H9 (cell line): ENCODE results near the gene ATP10B. TPM values are rescaled to one million over a fixed set of nuclear protein-coding genes. Genes with fewer than 3 reads are reported as not detected.

Experiments used
- DNase-seq: peaks from one replicate; pipeline ENCODE4 v3.0.0-alpha.2; 2017
- H2AFZ ChIP-seq: one replicate; pipeline ENCODE4 v1.6.1; 2013; ENCODE audit warnings: mild to moderate bottlenecking, low read length, control low read depth, moderate library complexity
- H2AK5ac ChIP-seq: 2 replicates; pipeline ENCODE4 v1.6.1; 2013; ENCODE audit warnings: low read length, control low read depth, mixed read lengths; ENCODE audit not compliant: insufficient read length
- H2BK120ac ChIP-seq: one replicate; pipeline ENCODE4 v1.6.1; 2013; ENCODE audit warnings: low read depth, mild to moderate bottlenecking, low read length, control low read depth, inconsistent platforms; ENCODE audit not compliant: poor library complexity, severe bottlenecking
- H2BK12ac ChIP-seq: 2 replicates; pipeline ENCODE4 v1.6.1; 2013; ENCODE audit warnings: low read length, control low read depth, mixed read lengths, low read depth; ENCODE audit not compliant: insufficient read length
- H2BK15ac ChIP-seq: 2 replicates; pipeline ENCODE4 v1.6.1; 2013; ENCODE audit warnings: low read depth, low read length, control low read depth
- H2BK20ac ChIP-seq: one replicate; pipeline ENCODE4 v1.6.1; 2013; ENCODE audit warnings: low read depth, mild to moderate bottlenecking, low read length, control low read depth, inconsistent platforms; ENCODE audit not compliant: poor library complexity, severe bottlenecking
- H2BK5ac ChIP-seq: 2 replicates; pipeline ENCODE4 v1.6.1; 2013; ENCODE audit warnings: low read length, control low read depth, mixed read lengths; ENCODE audit not compliant: insufficient read length
- H3K14ac ChIP-seq: 2 replicates; pipeline ENCODE4 v1.6.1; 2013; ENCODE audit warnings: low read length, control low read depth; ENCODE audit not compliant: insufficient read depth
- H3K18ac ChIP-seq: 2 replicates; pipeline ENCODE4 v1.6.1; 2013; ENCODE audit warnings: low read depth, mild to moderate bottlenecking, mixed read lengths, low read length, control low read depth; ENCODE audit not compliant: insufficient read length
- H3K23ac ChIP-seq: 2 replicates; pipeline ENCODE4 v1.6.1; 2013; ENCODE audit warnings: low read length, control low read depth, mixed read lengths, low read depth; ENCODE audit not compliant: insufficient read length
- H3K23me2 ChIP-seq: 2 replicates; pipeline ENCODE4 v1.6.1; 2013; ENCODE audit warnings: low read depth, mild to moderate bottlenecking, mixed read lengths, low read length, control low read depth; ENCODE audit not compliant: insufficient read length, poor library complexity, severe bottlenecking
- H3K27ac ChIP-seq: 2 replicates; pipeline ENCODE4 v1.5.1; 2013; ENCODE audit warnings: low read length, control low read depth, mixed read lengths, low read depth; ENCODE audit not compliant: insufficient read length
- H3K27me3 ChIP-seq: 2 replicates; pipeline ENCODE4 v1.6.1; 2013; ENCODE audit warnings: low read length, control low read depth, inconsistent platforms; ENCODE audit not compliant: insufficient read depth
- H3K4ac ChIP-seq: 2 replicates; pipeline ENCODE4 v1.6.1; 2013; ENCODE audit warnings: low read depth, mild to moderate bottlenecking, control low read depth, inconsistent platforms, low read length, moderate library complexity
- H3K4me1 ChIP-seq: 2 replicates; pipeline ENCODE4 v1.6.1; 2013; ENCODE audit warnings: low read length, control low read depth, inconsistent platforms; ENCODE audit not compliant: insufficient read depth
- H3K4me2 ChIP-seq: 2 replicates; pipeline ENCODE4 v1.6.1; 2013; ENCODE audit warnings: low read length, control low read depth, mixed read lengths; ENCODE audit not compliant: insufficient read length, insufficient read depth
- H3K56ac ChIP-seq: 2 replicates; pipeline ENCODE4 v1.6.1; 2013; ENCODE audit warnings: low read depth, mild to moderate bottlenecking, mixed read lengths, low read length, control low read depth; ENCODE audit not compliant: insufficient read length
- H3K79me1 ChIP-seq: 2 replicates; pipeline ENCODE4 v1.6.1; 2013; ENCODE audit warnings: low read depth, mild to moderate bottlenecking, moderate library complexity, low read length, control low read depth, inconsistent platforms; ENCODE audit not compliant: insufficient read depth, poor library complexity, severe bottlenecking
- H3K79me2 ChIP-seq: 2 replicates; pipeline ENCODE4 v1.6.1; 2013; ENCODE audit warnings: low read length, control low read depth, inconsistent platforms; ENCODE audit not compliant: insufficient read depth
- H3K9ac ChIP-seq: 2 replicates; pipeline ENCODE4 v1.6.1; 2013; ENCODE audit warnings: low read length, control low read depth, mixed read lengths; ENCODE audit not compliant: insufficient read length; ENCODE audit errors: extremely low read depth
- H3K9me3 ChIP-seq: one replicate; pipeline ENCODE4 v1.6.1; 2013; ENCODE audit warnings: low read depth, low read length, inconsistent platforms; ENCODE audit not compliant: control insufficient read depth
- H3T11ph ChIP-seq: one replicate; pipeline ENCODE4 v1.6.1; 2013; ENCODE audit warnings: mild to moderate bottlenecking, low read length, control low read depth, inconsistent platforms
- H4K20me1 ChIP-seq: one replicate; pipeline ENCODE4 v1.6.1; 2013; ENCODE audit not compliant: control insufficient read depth, insufficient read length, insufficient read depth
- H4K5ac ChIP-seq: 2 replicates; pipeline ENCODE4 v1.6.1; 2013; ENCODE audit warnings: low read depth, mild to moderate bottlenecking, mixed read lengths, low read length, control low read depth; ENCODE audit not compliant: insufficient read length
- H4K8ac ChIP-seq: replicated peaks from 2 replicates; pipeline ENCODE4 v1.6.1; 2013; ENCODE audit warnings: low read length, control low read depth, mixed read lengths, low read depth; ENCODE audit not compliant: insufficient read length
- H4K91ac ChIP-seq: 2 replicates; pipeline ENCODE4 v1.6.1; 2013; ENCODE audit warnings: low read depth, mild to moderate bottlenecking, moderate library complexity, mixed read lengths, low read length, control low read depth; ENCODE audit not compliant: insufficient read length
- H3K27ac Mint-ChIP-seq, 3 experiments: 2 replicates in 2 of 3; 3 replicates in 1 of 3; pipeline ENCODE4 v1.8.0; 2020 to 2021; ENCODE audit warnings: mixed read lengths in 3 of 3, mild to moderate bottlenecking in 1 of 3, moderate library complexity in 1 of 3
- H3K27me3 Mint-ChIP-seq: 2 replicates; pipeline ENCODE4 v1.8.0; 2021; ENCODE audit warnings: low read depth, mild to moderate bottlenecking, moderate library complexity, mixed read lengths
- H3K36me3 Mint-ChIP-seq, 3 experiments: 2 replicates in 2 of 3; 3 replicates in 1 of 3; pipeline ENCODE4 v1.8.0; 2020 to 2021; ENCODE audit warnings: low read depth in 3 of 3, mixed read lengths in 3 of 3; ENCODE audit not compliant: insufficient read depth in 1 of 3
- H3K4me1 Mint-ChIP-seq, 2 experiments: 2 replicates each; pipeline ENCODE4 v1.8.0; 2020; ENCODE audit warnings: mixed read lengths in 2 of 2
- H3K4me3 Mint-ChIP-seq, 2 experiments: 2 replicates in 1 of 2; 3 replicates in 1 of 2; pipeline ENCODE4 v1.8.0; 2020 to 2021; ENCODE audit warnings: mild to moderate bottlenecking in 2 of 2, mixed read lengths in 2 of 2, moderate library complexity in 1 of 2
- H3K9me3 Mint-ChIP-seq, 2 experiments: 2 replicates in 1 of 2; 3 replicates in 1 of 2; pipeline ENCODE4 v1.8.0; 2020; ENCODE audit warnings: mild to moderate bottlenecking in 2 of 2, mixed read lengths in 2 of 2, moderate library complexity in 1 of 2
- WGBS: extraction: QIAGEN DNeasy Blood & Tissue Kit; methylation state at CpG from one replicate; pipeline ENCODE4 v1.1.7; 2013; ENCODE audit warnings: missing lambda C conversion rate, low lambda C conversion rate, mixed read lengths; ENCODE audit not compliant: insufficient read length; ENCODE audit errors: extremely low coverage; 5-methylcytosine and 5-hydroxymethylcytosine counted together
- total RNA-seq: library from RNA; stranded (reverse); gene quantifications from 2 replicates; pipeline ENCODE4 v1.2.1, GENCODE V29; 2021
- TF ChIP-seq, protein P1 (sequence below): fragments of 200-600 bp; sonication (generic); conservative IDR thresholded peaks from 3 replicates; pipeline ENCODE4 v1.8.0; 2021; ENCODE audit warnings: antibody characterized with exemption, mild to moderate bottlenecking

Gene ATP10B
- total RNA-seq, 1 experiment from 2014 or later = 0.42 TPM

DNA sequence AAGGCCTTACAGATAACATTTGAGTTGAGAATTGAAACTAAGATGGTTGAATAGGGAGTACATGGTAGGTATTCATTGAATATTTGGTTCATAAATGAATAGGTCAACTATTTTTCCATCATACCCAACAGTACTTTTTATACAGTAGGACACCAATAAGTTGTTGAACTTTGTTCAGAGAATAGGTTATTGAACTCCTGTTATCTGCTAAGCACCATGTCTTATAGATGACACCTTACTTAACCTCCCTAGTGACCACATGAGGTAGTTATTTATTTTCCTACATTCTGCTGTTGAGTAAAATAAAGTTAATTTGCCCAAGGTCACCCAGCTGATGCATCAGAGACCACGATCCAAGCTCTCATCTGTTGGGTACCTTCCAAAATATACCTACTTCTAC is 49.6 kb upstream of the ATP10B start:
- Histone ChIP-seq H2AK5ac (no peak overlapping the region), H2BK15ac (no peak overlapping the region), H3K9me3 (no peaks in the 10 kb centered on the region), H4K5ac (no peak overlapping the region), H3K4me2 (no peak overlapping the region), H3K27ac (no peak overlapping the region), H4K20me1 (no peaks in the 10 kb centered on the region), H4K91ac (no peak overlapping the region), H2BK5ac (no peak overlapping the region), H3K56ac (no peak overlapping the region), H3K4ac (no peak overlapping the region), H3K27me3 (no peaks in the 10 kb centered on the region), H3T11ph (no peak overlapping the region), H3K79me1 (no peaks in the 10 kb centered on the region), H3K79me2 (no peaks in the 10 kb centered on the region), H3K14ac (no peak overlapping the region), H3K23ac (no peak overlapping the region), H2BK12ac (no peak overlapping the region), H2BK20ac (no peak overlapping the region), H3K23me2 (no peaks in the 10 kb centered on the region), H2AFZ (no peak overlapping the region), H2BK120ac (no peak overlapping the region), H3K18ac (no peak overlapping the region), H3K4me1 (no peaks in the 10 kb centered on the region), H4K8ac (no peak overlapping the region), H3K9ac (no peak overlapping the region)
- Mint-ChIP-seq H3K9me3 (no peaks in the 10 kb centered on the region), H3K27me3 (no peaks in the 10 kb centered on the region; the same call in 1 of the 2 replicates), H3K4me1 (peaks cover 2 to 3% of the 10 kb centered on the region in 2 experiments; a peak in 2 of 4 replicates), H3K4me3 (no peak overlapping the region), H3K36me3 (no peaks in the 10 kb centered on the region), H3K27ac (no peak overlapping the region)
- no peak for DNase-seq
- WGBS = no CpG with 5 or more reads among the region's 1 CpG
- TF ChIP-seq, protein P1, sequence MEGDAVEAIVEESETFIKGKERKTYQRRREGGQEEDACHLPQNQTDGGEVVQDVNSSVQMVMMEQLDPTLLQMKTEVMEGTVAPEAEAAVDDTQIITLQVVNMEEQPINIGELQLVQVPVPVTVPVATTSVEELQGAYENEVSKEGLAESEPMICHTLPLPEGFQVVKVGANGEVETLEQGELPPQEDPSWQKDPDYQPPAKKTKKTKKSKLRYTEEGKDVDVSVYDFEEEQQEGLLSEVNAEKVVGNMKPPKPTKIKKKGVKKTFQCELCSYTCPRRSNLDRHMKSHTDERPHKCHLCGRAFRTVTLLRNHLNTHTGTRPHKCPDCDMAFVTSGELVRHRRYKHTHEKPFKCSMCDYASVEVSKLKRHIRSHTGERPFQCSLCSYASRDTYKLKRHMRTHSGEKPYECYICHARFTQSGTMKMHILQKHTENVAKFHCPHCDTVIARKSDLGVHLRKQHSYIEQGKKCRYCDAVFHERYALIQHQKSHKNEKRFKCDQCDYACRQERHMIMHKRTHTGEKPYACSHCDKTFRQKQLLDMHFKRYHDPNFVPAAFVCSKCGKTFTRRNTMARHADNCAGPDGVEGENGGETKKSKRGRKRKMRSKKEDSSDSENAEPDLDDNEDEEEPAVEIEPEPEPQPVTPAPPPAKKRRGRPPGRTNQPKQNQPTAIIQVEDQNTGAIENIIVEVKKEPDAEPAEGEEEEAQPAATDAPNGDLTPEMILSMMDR = no peak
